GM19452 (cell line): ENCODE results near the gene PAK6.

Experiments
- ATAC-seq: cut with Tn5 transposase; IDR thresholded peaks from one replicate; pipeline ENCODE4 v1.9.1; 2021; ENCODE audit not compliant: unreplicated experiment

The PAK6 gene

DNA sequence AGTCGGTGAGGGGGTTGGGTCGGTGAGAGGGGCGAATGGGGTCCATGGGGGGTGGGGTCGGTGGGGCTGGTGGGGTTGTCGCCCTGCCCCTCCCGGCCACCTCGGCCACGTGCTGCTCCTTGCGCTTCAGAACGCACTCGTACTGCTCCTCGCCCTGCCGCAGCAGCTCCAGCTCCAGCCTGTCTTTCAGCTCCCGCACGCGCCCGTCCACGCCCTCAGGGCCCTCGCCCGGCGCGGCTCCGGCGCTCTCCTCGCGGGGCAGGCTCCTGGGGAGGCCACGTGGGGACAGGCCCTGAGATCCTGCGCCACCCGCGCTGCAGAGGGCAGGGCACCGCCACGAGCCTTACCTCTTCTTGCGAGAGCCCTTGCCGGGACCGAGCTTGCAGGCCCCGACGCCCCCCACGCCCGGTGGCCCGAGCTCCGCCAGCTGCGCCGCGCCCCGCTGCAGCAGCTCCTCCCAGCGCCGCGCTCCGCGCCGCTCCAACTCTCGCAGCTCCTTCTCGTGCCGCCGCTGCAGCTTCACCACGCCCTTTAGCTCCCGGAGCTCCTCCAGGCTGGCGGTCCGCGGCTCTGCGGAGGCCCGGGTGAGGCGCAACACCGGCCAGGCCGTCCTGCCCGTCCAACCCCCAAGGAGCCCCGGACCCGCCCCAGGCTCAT lies 52.2 kb downstream of the PAK6 start:
- ATAC-seq, result no peak

DNA sequence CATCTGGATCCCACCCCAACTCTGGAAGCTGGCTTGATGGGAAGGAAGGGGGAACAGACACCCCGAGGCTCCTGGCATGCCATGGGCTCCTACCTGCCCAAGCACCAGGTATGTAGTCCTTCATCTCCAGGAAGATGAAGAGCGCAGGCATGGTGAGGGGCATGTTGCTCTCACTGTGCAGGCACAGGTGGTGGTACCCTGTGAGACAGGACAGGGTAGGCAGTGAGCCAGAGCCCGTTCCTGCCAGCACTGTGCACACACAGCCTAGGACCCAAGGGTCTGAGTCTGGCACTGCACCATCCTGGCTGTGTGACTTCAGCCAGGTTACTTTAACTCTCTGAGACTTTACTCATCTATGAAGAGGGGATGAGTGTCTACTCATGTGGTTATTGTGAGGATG lies 53.4 kb downstream of the PAK6 start:
- ATAC-seq, result no peak

DNA sequence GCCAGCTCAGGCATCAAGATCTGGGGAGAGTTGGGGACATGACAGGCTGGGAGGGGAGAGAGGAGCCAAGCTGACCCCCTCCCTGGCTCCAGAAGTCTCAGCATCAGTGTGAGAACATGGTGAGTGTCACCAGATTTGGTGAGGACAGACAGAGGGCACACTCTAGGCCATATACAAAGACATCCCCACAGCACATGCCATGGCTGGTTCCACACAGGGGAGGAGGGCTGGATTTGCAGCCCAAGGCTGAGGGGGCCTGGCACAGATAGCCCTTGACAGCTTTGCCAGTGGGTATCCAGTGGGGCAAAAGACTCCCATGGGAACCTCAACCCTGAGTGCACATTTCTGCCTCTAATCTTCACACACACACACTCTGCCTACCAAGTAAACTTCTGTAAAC lies 54.1 kb downstream of the PAK6 start:
- no peak for ATAC-seq

DNA sequence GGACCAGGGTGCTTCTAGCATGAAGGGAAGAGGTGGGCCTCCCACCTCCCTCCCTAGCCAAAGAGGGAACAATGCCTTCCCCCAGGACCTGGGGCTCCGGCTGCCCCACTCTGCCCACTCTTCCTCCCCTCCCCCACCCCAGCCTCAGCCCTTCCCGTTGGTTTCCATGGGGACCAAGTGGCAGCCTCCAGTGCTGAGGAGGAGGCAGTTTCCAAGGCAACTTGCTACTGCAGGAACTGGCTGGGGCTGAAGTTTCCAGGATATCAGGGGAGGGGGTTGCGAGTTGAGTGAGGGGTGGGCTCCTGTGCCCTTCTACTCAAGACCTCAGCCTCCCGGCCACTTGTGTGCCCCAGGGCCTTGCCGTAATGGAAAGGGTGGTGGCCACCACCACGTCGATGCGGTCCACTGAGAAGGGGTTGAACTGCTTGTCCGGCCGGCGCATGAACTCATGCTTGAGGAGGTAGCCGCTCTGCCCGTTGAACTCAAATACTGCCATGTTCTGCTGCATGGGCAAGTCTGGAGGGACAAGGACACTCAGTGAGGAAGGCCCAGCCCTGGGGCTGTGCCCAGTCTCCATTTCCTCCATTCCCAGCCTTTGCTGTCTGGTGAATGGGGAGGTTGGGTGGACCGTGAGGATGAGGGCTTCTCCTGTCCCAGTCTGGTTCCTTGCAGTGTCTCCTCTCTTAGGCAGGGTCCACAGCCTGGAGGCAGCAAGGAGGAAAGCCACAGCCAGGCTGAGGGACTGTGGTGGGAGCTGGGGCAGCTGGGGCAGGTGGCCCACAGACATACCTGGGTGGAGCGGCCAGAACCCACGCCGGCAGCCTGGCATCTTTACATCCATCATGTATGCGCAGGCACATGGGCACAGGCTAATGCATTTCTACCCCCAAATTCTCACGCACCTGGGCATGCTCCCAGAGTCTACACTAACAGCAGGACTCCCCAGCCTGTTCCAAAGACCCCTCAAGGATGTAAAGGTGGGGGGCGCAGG lies 55.3 kb downstream of the PAK6 start:
- ATAC-seq, result no peak

DNA sequence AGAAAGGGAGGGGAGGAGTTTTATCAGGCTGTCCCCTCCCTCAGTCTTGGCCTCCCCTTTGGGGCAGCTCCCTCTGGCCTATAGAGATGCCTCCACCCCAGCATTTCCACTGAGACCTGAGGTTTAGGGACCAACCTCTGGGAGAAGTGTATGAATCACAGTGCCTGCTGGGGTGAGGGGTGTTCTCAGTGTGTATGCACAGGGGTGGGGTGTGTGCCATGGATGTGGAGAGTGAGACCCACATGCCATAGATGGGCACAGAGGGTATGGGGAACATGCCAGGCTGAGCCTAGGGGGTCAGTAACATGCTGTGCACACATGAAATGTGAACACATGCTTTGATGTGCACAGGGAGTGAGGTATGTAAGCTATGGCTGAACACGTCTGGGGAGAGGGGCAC lies 56.4 kb downstream of the PAK6 start:
- ATAC-seq, result no peak

DNA sequence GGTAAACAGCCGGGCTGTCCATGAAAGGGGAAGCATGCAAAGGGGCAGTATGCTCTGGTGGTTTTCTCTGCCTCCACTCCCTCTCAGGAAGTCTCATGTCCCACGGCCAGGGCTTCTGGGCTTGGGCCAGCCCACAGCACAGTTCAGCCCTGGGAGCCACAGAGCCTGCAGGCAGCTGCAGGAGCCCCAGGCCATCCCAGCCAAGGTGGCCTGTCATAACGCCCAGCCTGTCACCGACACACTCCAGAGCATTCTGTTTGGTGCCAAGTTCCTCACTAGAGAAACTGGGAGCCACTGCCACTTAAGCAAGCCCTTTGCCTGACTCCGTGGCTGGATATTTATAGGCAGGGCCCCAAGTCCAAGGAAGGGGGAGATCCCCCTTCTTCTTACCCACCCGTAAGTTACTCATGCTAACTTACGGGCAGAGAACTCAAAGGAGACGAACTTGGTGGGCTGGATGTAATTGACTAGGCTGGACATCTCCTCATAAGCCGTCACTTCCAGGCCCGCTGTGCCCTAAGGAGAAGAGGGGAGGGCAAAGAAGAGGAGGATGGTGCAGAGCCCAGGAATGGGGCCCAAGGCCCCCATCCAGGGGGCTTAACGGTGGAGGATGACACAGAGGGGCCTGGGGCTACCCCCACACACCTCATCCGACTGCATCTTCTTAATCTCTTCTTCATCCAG lies 57.2 kb downstream of the PAK6 start:
- no peak for ATAC-seq

DNA sequence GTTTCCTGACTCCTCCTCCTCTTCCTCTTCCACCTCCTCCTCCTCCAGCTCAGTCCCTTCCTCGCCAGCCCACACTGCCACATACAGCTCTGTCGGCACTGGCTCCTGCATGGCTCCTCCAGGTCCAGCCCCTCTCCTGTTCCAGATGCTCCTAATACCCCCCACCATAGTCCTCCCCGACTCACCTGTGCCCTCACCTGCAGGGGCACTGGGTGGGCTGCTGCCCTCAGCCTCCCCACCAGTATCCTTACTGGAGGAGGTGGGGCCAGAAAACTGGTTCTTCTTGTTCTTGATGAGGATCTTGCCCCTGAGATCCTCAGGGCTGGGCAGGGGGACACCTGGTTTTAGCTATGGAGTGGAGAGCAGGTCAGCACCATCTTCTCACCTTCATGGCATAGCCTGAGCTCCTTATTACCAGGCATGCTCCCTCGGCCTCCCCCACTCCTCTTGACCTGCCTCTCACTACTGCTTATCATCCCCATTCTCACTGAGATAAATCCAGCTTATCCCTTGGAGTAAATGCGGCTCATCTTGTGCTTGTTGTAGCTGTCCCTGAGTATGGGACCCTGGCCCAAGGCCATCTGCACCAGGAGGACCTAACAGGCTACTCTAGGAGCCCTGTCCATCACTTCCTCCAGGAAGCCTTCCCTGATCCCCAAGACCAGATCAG lies 57.8 kb downstream of the PAK6 start:
- ATAC-seq, result no peak

DNA sequence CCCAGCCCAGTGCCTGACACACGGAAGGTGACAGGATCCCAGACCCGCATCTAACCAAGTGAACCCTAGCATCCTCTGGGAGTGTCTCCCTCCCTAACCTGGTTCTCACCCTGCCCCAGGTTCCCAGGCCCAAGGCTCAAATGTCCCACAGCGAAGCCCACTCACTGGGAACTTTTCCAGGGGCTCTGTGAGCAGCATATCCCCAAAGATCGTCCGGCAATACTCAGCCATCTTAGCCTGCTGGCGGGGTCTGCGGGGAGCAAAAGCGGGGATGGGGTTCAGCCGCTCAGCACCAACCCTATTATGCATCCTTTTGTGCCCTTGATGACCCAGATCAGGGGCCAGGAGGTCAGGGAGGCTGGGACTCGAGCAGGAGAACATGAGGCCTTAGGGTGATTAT lies 58.5 kb downstream of the PAK6 start:
- ATAC-seq, result no peak

DNA sequence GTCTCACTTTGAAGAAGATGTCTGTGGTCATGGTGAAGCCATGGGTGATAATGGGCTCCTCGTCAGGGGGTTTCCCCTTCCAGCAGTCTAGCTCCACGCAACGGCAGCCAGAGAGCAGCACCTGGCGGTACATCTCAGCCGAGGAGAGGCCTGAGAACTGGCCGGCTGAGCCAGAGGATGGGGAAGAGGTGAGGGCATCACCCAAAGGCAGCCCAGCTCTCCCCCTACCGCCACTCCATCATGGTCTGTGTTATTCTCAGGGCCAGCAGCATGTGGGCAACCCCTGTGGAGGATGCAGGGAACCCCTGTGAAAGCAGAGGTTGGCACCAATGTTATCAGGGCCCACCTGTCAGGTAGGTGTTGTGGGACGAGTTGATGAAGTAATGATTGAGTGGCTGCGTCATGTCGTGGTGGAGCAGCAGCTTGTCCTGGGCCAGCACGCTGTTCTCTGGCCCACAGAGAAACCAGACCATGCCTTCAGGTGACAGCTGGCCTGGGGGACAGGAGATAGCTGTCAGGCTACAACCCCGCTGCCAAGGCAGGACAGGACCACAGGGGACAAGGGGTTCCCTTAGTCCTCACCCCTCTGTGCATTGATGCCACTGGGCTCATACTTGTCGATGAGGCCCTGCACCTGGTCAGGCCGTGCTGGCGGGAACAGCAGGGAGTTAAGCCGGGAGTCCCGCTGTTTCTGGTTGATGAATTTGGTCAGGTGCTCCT lies 59.5 kb downstream of the PAK6 start:
- ATAC-seq, result no peak

DNA sequence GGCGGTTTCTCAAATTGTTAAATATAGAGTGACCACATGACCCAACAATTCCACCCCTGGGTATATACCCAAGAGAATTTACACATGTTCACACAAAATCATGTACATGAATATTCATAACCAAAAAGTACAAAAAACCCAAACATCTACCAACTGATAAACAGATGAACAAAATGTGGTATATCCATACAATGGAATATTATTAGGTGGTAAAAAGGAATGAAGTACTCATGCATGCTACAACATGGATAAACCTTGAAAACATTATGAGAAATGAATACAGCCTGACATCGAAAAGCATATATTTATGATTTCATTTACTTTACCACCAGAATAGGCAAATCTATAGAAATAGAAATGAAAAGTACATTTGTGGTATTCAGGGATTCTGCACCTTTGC lies 61.5 kb downstream of the PAK6 start:
- ATAC-seq, result no peak

DNA sequence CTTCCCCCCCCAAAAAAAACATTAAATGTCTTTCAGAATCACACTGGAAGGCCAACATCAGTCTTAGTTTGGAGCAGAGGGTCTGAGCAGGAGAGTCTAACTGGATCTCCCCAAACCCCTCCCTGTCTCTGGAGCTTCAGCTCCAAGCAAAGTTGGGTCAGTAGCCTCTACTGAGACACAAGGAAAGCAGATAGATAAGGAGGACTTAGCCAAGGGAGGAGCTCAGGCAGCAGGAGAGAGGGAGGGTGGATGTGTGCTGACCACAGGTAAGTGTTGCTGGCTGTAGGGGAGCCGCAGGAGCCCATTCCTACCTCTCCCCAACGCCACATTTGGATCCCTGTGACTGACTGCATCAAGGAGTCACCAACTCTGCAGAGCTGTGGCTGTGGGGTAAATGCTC lies 61.9 kb downstream of the PAK6 start:
- ATAC-seq, result no peak

DNA sequence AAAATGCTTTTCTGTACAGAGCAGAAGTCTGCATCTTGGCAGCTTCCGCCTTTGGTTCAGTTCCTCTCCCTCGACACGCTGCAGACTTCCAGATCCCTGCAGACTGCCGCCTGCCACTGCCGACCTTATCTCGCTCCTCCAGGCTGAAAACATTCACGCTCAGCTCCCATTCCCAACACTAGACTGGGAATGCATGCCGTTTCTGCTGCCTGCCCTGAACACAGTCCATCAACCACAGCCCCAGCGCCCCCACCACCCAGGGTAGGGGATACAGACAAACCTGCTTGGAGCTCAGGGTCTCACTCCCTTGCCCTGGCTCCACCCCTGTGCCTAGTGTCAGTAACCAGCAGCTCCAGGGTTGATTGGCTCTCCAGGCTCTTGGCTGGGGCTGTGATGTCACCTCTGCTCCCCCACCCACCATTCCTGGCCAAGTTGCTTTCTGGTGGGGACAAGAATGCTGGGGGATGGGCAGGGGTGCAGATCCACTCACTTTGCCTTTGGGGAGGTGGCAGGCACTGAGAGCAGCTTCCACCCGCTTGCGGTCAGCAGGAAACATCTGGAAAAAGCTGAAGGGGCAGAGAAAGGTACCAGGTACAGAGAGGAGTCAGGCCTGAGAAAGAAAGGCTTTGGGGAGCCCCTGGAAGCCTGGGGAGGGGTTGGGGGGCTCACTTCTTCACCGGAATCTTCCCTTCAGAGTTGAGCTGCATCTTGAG lies 62.8 kb downstream of the PAK6 start:
- ATAC-seq, result no peak

DNA sequence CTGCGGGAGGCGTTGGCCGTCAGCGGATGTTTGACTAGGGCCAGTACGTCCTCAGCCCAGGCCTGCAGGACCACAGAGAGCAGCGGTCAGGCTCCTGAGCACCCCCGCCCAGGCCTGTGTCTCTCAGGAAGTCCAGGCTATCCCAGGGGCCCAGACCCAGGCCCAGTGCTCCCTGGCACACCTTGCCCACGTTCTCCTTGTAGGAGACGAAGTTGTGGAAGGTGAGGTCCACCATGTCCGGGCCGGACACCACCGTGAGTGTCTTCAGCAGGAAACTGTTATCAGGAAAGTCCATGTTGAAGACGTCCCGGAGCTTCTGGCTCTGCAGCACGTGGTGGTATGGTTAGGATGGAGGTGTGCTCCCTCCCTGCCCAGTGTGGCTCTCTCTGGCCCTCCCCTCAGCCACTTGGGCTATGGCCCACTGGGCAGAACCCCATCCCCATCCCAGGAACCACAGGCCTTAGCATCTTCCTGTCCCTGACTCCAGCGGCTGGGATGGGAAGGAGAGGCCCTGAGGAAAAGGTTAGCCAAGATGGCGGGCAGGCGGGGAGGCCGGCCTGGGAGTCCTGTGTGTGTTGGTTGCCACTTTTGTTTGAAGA lies 63.5 kb downstream of the PAK6 start:
- no peak for ATAC-seq

DNA sequence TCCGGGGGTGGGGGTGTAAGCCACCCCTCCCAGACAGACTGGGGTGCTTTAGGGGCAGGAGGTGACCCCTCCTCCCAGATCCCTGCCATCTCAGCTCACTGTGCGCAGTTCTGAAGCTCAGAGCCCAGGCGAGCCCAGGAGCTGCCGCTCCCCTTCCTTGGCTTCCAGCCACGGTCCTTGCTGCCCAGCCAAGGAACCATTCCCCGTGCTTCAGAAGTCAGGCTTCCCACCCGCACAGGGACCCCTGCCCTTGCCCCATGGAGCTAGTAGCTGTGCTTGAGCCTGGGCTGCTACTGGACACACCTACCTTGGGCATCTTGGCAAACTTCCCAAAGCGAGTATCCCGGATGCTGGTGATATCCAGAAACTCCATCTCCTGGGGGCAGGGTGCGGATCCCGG lies 64.1 kb downstream of the PAK6 start:
- ATAC-seq, result no peak

DNA sequence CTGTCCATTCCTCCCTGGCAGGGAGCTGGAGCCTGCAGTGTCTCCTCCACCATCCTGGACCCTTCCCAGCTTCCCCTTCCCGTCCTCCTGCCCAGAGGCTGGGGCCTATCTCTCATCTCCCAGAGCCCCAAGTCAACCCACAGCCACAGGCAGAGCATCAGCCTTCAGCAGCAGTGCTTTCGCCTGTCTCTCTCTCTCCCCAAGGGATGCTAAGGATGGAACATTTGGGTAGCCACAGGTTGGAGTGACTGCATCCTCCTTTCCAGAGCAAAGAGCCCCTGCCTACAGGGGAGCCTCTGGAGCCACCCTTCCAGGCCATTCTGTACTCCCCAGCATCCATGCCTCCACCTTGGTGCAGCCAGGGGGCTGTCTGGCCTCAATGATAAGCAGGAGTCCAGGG lies 64.7 kb downstream of the PAK6 start:
- ATAC-seq, result no peak

DNA sequence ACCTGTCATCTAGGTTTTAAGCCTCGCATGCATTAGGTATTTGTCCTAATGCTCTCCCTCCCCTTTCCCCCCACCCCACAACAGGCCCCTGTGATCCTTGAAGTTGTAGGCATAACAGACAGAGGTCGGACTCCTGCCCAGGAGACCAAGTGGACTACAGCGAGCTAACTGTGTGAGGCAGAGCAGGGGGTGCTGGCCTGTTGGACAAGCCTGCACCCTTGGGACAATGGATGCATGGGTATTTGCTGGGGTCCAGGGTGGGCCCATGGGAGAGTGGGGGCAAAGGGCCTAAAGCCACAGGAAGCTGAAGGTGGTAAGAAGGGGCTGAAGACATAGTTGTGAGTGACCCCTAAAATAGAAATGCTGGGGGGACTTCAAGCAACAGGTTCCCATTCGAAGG lies 66.4 kb downstream of the PAK6 start:
- no peak for ATAC-seq

DNA sequence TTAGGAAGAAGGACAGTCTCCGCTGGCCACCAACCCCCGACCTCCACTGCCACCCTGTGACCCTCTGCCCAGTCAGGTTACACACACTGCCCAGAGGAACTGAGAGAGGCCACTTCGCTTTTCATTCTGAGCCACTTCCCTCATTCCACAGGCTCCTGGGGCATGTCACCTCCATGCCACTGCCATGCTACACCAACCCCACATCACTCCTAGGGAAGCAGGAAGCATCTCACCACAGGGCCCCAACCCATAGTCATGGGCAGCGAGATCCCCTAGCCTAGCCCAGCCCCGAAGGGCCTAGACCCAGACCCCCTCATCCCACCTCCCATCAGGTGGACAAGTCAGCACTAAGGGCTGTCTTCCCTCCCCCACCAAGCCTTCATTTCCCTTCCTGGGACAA lies 67.5 kb downstream of the PAK6 start:
- ATAC-seq, result no peak

DNA sequence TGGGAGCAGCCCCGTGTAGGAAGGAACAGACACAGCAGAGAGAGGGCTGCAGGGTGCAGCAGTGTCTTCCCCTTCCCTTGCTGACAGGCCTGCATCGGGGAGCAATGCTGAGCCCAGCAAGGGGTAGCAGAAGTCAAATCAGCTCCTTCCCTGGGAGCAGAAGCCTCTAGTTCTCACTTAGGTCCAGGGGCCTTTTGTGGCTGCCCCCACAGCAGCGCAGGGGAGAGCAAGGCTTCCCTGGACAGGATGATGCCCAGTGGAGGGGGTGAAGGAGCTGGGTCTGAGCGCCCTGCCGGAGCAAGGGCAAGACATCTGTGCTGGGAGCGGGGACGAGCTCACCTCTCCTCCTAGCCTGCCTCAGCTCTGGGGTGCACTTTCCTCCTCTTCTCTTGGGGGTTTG lies 68.0 kb downstream of the PAK6 start:
- ATAC-seq, result no peak

DNA sequence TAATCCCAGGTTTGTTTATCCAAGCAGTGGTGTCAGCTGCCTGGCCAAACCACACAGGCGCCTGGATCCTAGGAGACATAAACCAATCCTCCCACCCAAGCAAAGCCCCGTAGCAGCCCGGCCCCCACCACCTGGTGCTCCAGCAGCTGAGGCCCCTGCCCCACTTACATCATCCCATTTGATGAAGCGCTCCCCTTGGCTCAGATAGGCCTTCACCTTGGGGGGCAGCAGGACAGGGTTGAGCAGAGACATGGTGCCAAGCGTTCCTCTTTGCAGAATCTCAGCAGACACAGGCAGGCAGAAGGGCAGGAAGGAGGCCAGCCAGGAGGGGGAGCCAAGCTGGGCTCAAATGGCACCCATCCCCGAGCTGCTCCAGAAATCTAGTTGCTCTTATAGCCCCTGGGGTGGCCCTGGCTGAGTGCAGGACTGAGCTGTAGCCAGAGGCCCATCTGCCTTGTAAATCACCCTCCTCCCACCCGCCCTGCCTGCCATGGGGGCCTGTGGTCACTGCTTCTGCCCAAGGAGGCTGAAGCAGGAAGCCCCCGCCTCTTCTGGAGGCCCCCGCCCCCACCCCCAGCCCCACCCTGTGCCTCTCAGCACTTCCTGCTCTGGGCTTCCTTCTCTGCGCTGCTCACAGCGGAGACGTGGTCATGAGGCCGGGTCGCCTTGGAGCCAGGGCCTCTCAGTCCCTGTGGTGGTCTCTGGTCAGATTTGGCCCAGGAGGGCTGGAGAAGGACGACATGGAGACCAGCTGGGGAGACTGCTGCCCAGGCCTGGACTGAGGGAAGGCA lies 68.8 kb downstream of the PAK6 start, which contains the start of gene PLCB2:
Gene PLCB2, minus strand, starts transcription at position 515 of the 791 bp plus-strand sequence. Its CDS starts 263 bp downstream, at position 252.
- peak; percentile 58 for ATAC-seq
